Right ventricle myocardium inferior (tissue), 1 donor: ENCODE data around the gene ABLIM1. TPM values are rescaled to one million over a fixed set of nuclear protein-coding genes. Genes with fewer than 3 reads are reported as not detected.

Experiments used
- total RNA-seq: library from RNA; stranded (reverse); fragmentation: NEBNext Ultra II Directional; extraction: Animal tissue kit (Norgen Biotek cat#: 25700); gene quantifications from one replicate; pipeline ENCODE4 v1.2.1, GENCODE V29; 2021
- donor health status: DM: no; HTN: yes; CAD: no; lungs with severe emphysema.

The ABLIM1 gene
- total RNA-seq, 1 donor from 2014 or later = 730 TPM

Other genes starting within 250 kb of the ABLIM1 start
- 25.2 TPM for gene FHIP2A, start 163.5 kb upstream of the ABLIM1 start, total RNA-seq